Suprapubic skin (tissue), 4 donors: ENCODE data around the gene LRIG1.

Experiments
- CTCF ChIP-seq, 2 donors: fragments of 200-600 bp in 1 of 2; fragments of 450-650 bp in 1 of 2; sonication (generic) in 1 of 2; IDR thresholded peaks; one replicate each; pipeline ENCODE4 v1.5.1; 2016 to 2019; ENCODE audit warnings: antibody characterized with exemption in 2 of 2, mild to moderate bottlenecking in 1 of 2, moderate library complexity in 1 of 2
- EP300 ChIP-seq: sonication (generic); formaldehyde crosslinking; IDR thresholded peaks from one replicate; pipeline ENCODE4 v1.6.1; 2017; ENCODE audit warnings: antibody characterized with exemption
- POLR2AphosphoS5 ChIP-seq, 3 donors: sonication (generic); formaldehyde crosslinking; IDR thresholded peaks; one replicate each; pipeline ENCODE4 v1.6.1; 2017; ENCODE audit warnings: antibody characterized with exemption in 3 of 3

GRCh38 chr3:66478960-66479359 is 21.9 kb downstream of the LRIG1 start:
- TF ChIP-seq CTCF (IDR thresholded peaks at IDR 0.05) (no peak), EP300 (no peak), POLR2AphosphoS5 (IDR thresholded peaks at IDR 0.05) (no peak)
